Jurkat, Clone E6-1 (cell line): ENCODE data around the gene OR12D1. TPM values are rescaled to one million over a fixed set of nuclear protein-coding genes. Genes with fewer than 3 reads are reported as not detected.
"Not testable (repeated sequence)": the region's sequence is repeated elsewhere in the genome, so short reads cannot be mapped to it uniquely, and the experiment has no call there.

ENCODE experiments used
- DNase-seq: peaks from one replicate; pipeline ENCODE4 v3.0.0-alpha.2; 2011; ENCODE audit warnings: low read depth, low spot score
- H3K4me3 ChIP-seq: 2 replicates; pipeline ENCODE4 v1.5.1; 2011; ENCODE audit warnings: mild to moderate bottlenecking, low read length, control low read depth, moderate library complexity
- polyA plus RNA-seq: library from polyadenylated mRNA; unstranded; fragments of >200 nt; gene quantifications from one replicate; pipeline ENCODE4 v1.2.1, GENCODE V29; 2012; ENCODE audit warnings: missing spikeins; ENCODE audit not compliant: insufficient read length, insufficient read depth

The OR12D1 gene
- polyA plus RNA-seq = not detected

GRCh38 chr6:29414588-29414987 lies at the start of gene OR12D1:
Gene OR12D1 (plus strand): TSS chr6:29414928.
- H3K4me3 ChIP-seq = no peak within 1 kb of the TSS
- DNase-seq = no peak

DNA sequence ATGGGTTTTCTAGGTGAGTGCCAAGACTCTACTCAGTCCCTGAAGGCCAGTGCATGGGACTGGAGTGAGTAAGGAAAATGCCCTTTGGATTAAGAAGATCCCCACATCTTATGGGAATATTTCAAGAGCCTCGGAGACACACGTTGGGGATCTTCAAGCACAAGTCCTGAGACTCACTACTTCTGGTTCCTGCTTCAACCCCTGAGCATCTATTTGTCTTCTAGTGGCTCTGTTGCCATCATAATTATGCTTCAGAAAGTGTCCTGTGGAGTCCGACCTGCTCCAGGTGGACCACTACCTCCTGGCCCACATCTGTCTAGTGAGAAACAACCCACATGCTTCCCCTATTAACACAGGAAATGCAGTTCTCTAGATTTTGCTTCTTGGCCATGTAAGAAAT lies 46.0 kb upstream of the OR12D1 start, which contains the start of gene OR5V1:
Gene OR5V1, minus strand, starts transcription at position 101 of the 400 bp plus-strand sequence. CDS start 12,670 bp downstream, outside the sequence.
- H3K4me3 ChIP-seq = no peak within 1 kb of the TSS
- no peak for DNase-seq

DNA sequence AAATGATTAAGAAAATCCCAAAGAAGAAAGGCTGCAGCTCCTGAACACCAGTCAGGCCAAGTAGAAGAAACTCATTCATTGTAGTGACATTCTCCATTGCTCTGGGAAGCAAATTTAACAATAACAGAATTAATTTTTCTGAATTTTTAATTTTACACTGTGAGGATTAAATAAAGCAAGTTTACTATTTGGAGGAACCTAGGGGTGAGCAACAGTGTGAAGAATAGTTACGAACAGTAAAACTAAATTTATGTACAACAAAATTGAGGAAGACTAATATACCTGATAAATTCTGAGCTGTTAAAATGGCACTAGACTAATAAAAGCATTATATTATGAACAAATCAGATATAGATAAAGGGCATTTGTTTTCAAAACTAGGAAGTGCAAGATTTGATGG lies 39.5 kb upstream of the OR12D1 start, which contains the start of gene OR12D3:
Gene OR12D3, minus strand, starts transcription at position 101 of the 400 bp plus-strand sequence. Its CDS starts 4 bp downstream, at position 97.
- no peak for DNase-seq
- no peak within 1 kb of the TSS for H3K4me3 ChIP-seq

DNA sequence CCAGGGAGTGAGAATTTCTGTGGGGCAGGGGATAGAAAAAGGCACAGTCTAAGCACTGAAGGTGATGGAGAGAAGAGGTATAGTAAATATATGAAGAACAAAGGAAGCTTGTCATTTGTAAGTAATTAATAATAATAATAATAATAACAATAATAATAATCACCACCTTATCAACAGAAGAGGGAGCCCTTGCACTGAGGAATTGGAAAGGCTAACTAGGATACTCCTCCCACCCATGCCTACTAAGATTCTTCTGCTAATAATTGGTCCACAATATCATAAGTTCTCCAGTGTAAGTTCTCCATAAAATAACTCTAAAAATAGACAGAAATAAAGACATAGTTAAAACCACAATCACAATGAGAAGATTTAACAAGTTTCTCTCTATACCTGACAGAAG lies 38.7 kb upstream of the OR12D1 start:
- DNase-seq = no peak
- H3K4me3 ChIP-seq = no peak overlapping the region

DNA sequence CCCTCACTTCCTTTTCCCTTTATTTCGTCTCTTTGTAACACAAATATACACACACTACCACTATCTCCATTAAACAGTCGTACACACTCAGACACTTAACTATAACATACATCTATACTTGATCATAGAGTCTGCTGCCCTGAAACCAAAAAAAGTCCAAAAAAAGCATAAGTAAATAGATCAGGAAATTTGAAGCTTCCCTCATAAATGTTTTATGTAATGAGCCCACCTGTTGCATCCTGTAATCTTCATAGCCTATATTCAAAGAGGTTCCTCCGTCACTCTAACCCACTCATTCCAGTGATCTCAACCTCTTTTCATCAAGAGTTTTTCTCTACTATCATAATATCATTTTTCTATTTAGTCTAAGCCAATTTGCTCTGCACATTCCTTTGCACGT lies 26.2 kb upstream of the OR12D1 start:
- no peak for DNase-seq
- no peak overlapping the region for H3K4me3 ChIP-seq

- no peak within 1 kb of the TSS for H3K4me3 ChIP-seq
- no peak for DNase-seq
These were observed 19.4 kb upstream of the OR12D1 start, which contains the start of gene OR12D2 for GRCh38 chr6:29395331-29395730. Gene OR12D2 (plus strand): TSS chr6:29395631. CDS start chr6:29396700, 1,069 bp downstream.

GRCh38 chr6:29399525-29399924 lies 15.2 kb upstream of the OR12D1 start:
- DNase-seq = no peak
- H3K4me3 ChIP-seq = no peak overlapping the region

DNA sequence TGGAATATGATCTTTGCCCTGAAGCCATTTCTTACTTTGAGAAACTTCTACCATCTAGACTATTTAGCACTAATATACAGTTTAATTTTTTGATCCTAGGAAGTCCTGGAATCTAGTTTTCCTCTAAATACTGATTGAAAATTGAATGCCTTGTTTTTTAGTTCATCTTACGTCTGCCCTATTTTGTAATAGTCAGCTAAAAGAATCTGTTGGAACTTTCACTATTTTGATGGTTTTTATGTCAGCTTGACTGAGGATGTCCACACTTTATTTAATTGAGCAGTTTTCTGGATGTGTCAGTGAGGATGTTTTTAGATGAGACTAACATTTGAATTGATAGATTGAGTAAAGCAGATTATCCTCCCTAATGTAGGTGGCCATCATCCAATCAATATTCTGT lies 10.9 kb upstream of the OR12D1 start:
- DNase-seq = no peak
- H3K4me3 ChIP-seq = no peak overlapping the region

DNA sequence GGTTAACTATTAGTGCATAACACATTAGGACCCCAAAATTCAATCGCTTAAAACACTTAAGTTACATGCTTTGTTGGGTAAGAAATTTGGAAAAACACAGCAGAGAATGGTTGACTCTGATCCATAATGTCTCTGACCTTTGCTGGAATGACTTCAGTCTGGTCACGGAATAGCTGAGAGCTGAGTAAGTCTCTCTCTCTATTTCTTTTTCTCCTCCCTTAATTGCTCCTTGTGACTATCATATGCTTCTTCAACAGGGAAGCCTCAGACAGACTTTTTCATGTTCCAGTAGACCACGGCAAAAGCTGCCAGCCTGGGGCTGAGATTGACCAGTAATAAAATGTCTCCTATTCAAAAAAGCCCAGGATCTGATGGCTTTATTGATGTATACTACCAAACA lies 4.8 kb downstream of the OR12D1 start:
- DNase-seq = no peak
- no peak overlapping the region for H3K4me3 ChIP-seq

- H3K4me3 ChIP-seq = no peak overlapping the region
- DNase-seq = no peak
These were observed 9.4 kb downstream of the OR12D1 start for GRCh38 chr6:29424168-29424567.

DNA sequence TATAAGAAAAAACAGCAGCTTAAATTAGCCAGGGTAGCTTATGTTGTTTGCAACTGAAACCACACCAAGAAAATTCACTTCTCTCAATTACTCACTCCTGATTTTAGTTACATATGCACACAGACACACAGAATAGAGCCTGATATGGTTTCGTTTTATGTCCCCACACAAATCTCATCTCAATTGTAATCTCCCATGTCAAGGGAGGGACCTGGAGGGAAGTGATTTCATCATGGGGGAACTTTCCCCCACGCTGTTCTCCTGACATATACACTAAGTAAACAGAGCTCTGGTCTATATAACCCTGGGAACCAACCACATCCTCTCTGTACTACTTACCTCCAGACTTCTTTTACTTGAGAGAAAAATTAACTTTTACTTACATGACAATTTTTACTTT lies 9.8 kb downstream of the OR12D1 start:
- peak; percentile 7 for DNase-seq
- no peak overlapping the region for H3K4me3 ChIP-seq

DNA sequence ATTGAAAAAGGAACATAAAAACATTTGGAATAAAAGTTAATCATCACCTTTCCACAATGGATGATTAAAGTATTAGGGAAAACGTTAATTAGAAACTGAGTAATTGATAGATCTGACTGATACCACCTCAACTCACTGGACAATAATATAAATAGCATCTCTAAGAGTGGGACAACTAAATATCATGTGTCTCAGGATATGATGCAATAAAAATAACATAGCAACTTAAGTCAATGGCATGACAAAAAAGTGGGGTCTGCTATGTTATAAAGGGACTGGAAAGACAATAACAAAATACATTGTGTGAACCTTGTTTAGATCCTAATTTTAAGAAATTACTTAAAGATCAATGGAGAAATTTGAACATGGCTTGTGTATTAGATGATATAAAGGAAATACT lies 10.3 kb downstream of the OR12D1 start:
- no peak overlapping the region for H3K4me3 ChIP-seq
- DNase-seq = no peak

DNA sequence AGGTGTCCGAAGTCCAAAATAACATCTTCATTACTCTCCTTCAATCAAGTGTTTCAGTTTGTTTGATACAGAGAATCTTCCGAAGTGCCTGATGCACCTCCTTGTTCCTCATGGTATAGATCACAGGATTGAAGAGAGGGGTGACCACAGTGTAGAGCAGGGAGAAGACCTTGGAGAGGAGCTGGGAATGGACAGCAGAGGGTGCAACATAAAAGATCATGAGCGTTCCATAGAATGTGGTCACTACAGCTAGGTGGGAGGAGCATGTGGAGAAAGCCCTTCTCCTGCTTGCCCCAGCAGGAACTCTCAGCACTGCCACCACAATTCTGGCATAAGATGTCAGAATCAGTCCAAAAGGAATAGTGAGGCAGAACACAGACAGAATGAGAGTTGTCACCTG lies 11.9 kb downstream of the OR12D1 start:
- H3K4me3 ChIP-seq = no peak overlapping the region
- DNase-seq = no peak

DNA sequence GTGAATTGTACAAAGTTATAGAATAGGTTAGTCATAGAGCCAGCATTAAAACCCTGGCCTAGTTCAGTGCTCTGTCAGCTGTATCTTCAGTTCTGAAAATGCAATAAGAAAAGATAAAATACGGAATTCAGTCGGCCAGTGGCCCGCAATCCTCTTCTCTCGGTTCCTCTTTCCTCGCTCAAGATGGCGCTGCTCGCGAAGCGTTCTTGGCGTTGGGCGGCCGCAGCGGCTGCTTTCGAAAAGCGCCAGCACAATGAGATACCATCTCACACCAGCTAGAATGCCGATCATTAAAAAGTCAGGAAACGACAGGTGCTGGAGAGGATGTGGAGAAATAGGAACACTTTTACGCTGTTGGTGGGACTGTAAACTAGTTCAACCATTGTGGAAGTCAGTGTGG lies 22.0 kb downstream of the OR12D1 start:
- H3K4me3 ChIP-seq, DNase-seq: not testable (repeated sequence)

GRCh38 chr6:29439006-29439405 lies 24.3 kb downstream of the OR12D1 start, which contains the start of gene OR10C1:
Gene OR10C1 (plus strand): TSS chr6:29439306. CDS start chr6:29440016, 710 bp downstream.
- DNase-seq = no peak
- H3K4me3 ChIP-seq = no peak within 1 kb of the TSS

DNA sequence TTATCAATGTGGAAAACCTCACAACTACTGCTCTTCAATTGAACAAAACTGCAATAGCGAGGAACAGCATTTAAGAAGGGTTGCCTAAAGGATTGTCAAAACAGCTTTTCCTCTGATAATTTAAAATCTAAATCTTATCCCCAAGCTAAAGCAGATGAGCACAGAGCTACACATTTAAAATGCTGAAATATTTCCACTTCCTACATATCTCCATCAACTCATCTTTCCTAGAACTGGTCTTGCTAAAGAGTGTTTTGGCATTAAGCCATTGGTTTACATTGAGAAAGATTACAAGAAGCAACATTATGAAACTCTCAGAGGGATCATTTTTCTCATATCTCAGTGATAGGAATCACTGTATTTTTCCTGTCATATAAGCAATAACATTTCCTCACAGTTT lies 28.0 kb downstream of the OR12D1 start:
- H3K4me3 ChIP-seq = no peak overlapping the region
- DNase-seq = no peak

DNA sequence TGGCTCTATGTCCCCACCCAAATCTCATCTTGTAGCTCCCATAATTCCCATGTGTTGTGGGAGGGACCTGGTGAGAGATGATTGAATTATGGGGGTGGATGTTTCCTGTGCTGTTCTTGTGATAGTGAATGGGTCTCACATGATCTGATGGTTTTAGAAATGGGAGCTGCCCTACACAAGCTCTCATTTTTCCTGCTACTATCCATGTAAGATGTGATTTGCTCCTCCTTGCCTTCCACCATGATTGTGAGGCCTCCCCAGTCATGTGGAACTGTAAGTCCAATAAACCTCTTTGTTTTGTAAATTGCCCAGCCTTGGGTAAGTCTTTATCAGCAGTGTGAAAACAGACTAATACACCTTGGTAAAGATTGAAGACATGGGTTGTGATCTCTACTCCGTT lies 29.3 kb downstream of the OR12D1 start:
- not testable (repeated sequence) for DNase-seq, H3K4me3 ChIP-seq

GRCh38 chr6:29447670-29448069 lies 32.9 kb downstream of the OR12D1 start:
- no peak for DNase-seq
- H3K4me3 ChIP-seq = no peak overlapping the region

DNA sequence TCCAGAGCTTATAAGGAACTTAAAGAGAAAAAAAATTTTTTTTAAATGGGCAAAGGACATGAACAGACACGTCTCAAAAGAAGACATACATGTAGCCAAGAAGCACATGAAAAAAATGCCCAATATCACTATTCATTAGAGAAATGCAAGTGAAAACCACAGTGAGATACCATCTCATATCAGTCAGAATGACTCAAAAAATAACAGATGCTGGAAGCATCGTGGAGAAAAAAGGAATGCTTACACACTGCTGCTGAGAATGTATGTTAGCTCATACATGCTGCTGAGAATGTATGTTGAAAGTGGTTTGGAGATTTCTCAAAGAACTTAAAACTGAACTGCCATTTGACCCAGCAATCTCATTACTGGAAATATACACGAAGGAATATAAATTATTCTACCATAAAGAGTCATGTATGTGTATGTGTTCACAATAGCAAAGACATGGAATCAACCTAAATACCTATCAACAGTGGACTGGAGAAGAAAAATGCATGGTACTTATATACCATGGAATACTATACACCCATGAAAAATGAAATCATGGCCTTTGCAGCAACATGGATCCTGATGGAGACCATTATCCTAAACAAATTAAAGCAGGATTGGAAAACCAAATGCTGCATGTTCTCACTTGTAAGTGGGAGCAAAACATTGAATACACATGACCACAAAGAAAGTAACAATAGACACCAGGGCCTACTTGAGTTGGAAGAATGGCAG lies 36.9 kb downstream of the OR12D1 start:
- no peak overlapping the region for H3K4me3 ChIP-seq
- no peak for DNase-seq

DNA sequence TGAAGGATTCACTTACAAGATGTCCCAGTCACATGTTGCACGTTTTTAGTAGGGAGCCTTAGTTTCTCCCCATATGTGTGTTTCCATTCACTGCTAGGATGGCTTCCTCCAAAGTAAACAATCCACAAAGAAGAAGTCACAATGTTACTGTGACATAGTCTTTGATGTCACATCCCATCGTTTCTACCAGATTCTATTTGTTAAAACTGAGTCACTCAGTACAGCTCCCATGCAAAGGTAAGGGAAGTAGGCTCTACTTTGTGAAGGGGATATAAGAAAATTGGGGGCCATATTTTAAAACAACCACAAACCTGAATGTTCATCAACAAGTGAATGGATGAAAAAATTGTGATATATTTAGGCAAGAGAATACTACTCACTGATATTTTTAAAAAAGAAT lies 42.2 kb downstream of the OR12D1 start, which contains the start of the genes OR11A1 and OR2H1:
Gene OR11A1, minus strand, starts transcription at position 101 of the 400 bp plus-strand sequence. CDS start 29,430 bp downstream, outside the sequence.
Gene OR2H1, plus strand, starts transcription at position 185 of the 400 bp plus-strand sequence. CDS start 4,615 bp downstream, outside the sequence.
- DNase-seq = no peak
- H3K4me3 ChIP-seq = no peak within 1 kb of the TSS
